ENCODE results near the gene GPR25.

Gene GPR25

GRCh38 chr1:200899015-200899386 is 26.2 kb downstream of the GPR25 start:
- no peak overlapping the region for H3K4me3 ChIP-seq (ENCODE audit: low read depth, low read length)
- ChIA-PET POLR2A (no interaction called here), CTCF (no interaction called here)
- no peak overlapping the region for H3K27ac ChIP-seq (ENCODE audit: extremely low read depth, low read depth, low read length)
- peaks cover 4% of the 10 kb centered on the region; the same call in 1 of the 2 replicates for H3K4me1 ChIP-seq (ENCODE audit: control insufficient read depth, insufficient read depth, low read length)
- H3K9me3 ChIP-seq (ENCODE audit: control insufficient read depth, insufficient read depth, low read depth, low read length): no peaks in the 10 kb centered on the region
- H3K36me3 ChIP-seq (ENCODE audit: control insufficient read depth in 2 of 2, insufficient read depth in 1 of 2, low read length in 2 of 2): peaks cover 0 to 41% of the 10 kb centered on the region in 2 experiments; a peak in 1 of 3 replicates
- TF ChIP-seq, protein P1, sequence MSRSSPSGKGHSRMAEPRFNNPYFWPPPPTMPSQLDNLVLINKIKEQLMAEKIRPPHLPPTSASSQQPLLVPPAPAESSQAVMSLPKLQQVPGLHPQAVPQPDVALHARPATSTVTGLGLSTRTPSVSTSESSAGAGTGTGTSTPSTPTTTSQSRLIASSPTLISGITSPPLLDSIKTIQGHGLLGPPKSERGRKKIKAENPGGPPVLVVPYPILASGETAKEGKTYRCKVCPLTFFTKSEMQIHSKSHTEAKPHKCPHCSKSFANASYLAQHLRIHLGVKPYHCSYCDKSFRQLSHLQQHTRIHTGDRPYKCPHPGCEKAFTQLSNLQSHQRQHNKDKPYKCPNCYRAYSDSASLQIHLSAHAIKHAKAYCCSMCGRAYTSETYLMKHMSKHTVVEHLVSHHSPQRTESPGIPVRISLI (tag by site-specific recombination; IDR thresholded peaks at IDR 0.05): no peak
- TF ChIP-seq ZNF133 (tag by site-specific recombination; IDR thresholded peaks at IDR 0.05): no peak

DNA sequence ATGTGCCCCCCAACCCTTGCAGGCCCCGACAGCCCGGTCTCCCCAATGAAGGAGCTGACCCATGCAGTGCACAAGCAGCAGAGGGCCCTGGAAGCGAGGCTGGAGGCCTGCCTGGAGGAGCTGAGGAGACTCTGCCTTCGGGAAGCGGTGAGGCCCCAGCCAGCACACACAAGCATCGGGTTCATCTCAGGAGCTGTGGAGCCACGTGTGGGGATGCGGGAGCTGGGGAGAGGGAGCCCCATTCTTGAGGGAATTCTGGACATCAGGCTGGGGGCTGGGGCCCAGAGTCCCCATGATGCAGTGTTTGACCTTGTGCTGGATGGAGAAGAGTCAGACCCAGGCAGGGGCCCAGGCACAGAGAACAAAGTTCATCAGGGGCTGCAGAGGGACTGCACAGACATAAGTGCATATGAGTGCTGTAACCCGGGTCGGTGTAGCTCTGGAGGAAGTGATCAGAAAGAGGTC is 26.7 kb downstream of the GPR25 start:
- no peak overlapping the region for H3K4me3 ChIP-seq (ENCODE audit: low read depth, low read length)
- no peak overlapping the region for H3K27ac ChIP-seq (ENCODE audit: extremely low read depth, low read depth, low read length)
- TF ChIP-seq, protein P2, sequence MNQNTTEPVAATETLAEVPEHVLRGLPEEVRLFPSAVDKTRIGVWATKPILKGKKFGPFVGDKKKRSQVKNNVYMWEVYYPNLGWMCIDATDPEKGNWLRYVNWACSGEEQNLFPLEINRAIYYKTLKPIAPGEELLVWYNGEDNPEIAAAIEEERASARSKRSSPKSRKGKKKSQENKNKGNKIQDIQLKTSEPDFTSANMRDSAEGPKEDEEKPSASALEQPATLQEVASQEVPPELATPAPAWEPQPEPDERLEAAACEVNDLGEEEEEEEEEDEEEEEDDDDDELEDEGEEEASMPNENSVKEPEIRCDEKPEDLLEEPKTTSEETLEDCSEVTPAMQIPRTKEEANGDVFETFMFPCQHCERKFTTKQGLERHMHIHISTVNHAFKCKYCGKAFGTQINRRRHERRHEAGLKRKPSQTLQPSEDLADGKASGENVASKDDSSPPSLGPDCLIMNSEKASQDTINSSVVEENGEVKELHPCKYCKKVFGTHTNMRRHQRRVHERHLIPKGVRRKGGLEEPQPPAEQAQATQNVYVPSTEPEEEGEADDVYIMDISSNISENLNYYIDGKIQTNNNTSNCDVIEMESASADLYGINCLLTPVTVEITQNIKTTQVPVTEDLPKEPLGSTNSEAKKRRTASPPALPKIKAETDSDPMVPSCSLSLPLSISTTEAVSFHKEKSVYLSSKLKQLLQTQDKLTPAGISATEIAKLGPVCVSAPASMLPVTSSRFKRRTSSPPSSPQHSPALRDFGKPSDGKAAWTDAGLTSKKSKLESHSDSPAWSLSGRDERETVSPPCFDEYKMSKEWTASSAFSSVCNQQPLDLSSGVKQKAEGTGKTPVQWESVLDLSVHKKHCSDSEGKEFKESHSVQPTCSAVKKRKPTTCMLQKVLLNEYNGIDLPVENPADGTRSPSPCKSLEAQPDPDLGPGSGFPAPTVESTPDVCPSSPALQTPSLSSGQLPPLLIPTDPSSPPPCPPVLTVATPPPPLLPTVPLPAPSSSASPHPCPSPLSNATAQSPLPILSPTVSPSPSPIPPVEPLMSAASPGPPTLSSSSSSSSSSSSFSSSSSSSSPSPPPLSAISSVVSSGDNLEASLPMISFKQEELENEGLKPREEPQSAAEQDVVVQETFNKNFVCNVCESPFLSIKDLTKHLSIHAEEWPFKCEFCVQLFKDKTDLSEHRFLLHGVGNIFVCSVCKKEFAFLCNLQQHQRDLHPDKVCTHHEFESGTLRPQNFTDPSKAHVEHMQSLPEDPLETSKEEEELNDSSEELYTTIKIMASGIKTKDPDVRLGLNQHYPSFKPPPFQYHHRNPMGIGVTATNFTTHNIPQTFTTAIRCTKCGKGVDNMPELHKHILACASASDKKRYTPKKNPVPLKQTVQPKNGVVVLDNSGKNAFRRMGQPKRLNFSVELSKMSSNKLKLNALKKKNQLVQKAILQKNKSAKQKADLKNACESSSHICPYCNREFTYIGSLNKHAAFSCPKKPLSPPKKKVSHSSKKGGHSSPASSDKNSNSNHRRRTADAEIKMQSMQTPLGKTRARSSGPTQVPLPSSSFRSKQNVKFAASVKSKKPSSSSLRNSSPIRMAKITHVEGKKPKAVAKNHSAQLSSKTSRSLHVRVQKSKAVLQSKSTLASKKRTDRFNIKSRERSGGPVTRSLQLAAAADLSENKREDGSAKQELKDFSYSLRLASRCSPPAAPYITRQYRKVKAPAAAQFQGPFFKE (tag by site-specific recombination; IDR thresholded peaks at IDR 0.05; ENCODE audit: borderline replicate concordance): no peak
- no peak for TF ChIP-seq ZNF792 (tag by site-specific recombination; IDR thresholded peaks at IDR 0.05)
- TF ChIP-seq FEZF1 (tag by site-specific recombination; IDR thresholded peaks at IDR 0.05): no peak
- TF ChIP-seq ZNF626 (tag by site-specific recombination; IDR thresholded peaks at IDR 0.05): no peak
- TF ChIP-seq BCL11B (tag by site-specific recombination; IDR thresholded peaks at IDR 0.05; ENCODE audit: low read depth): no peak
- TF ChIP-seq, protein P3, sequence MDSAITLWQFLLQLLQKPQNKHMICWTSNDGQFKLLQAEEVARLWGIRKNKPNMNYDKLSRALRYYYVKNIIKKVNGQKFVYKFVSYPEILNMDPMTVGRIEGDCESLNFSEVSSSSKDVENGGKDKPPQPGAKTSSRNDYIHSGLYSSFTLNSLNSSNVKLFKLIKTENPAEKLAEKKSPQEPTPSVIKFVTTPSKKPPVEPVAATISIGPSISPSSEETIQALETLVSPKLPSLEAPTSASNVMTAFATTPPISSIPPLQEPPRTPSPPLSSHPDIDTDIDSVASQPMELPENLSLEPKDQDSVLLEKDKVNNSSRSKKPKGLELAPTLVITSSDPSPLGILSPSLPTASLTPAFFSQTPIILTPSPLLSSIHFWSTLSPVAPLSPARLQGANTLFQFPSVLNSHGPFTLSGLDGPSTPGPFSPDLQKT (IDR thresholded peaks at IDR 0.05; ENCODE audit: borderline replicate concordance, low read depth, low read length): no peak
- TF ChIP-seq ZNF133 (tag by site-specific recombination; IDR thresholded peaks at IDR 0.05): no peak
- TF ChIP-seq ZSCAN23 (tag by site-specific recombination; IDR thresholded peaks at IDR 0.05): no peak
- TF ChIP-seq, protein P4, sequence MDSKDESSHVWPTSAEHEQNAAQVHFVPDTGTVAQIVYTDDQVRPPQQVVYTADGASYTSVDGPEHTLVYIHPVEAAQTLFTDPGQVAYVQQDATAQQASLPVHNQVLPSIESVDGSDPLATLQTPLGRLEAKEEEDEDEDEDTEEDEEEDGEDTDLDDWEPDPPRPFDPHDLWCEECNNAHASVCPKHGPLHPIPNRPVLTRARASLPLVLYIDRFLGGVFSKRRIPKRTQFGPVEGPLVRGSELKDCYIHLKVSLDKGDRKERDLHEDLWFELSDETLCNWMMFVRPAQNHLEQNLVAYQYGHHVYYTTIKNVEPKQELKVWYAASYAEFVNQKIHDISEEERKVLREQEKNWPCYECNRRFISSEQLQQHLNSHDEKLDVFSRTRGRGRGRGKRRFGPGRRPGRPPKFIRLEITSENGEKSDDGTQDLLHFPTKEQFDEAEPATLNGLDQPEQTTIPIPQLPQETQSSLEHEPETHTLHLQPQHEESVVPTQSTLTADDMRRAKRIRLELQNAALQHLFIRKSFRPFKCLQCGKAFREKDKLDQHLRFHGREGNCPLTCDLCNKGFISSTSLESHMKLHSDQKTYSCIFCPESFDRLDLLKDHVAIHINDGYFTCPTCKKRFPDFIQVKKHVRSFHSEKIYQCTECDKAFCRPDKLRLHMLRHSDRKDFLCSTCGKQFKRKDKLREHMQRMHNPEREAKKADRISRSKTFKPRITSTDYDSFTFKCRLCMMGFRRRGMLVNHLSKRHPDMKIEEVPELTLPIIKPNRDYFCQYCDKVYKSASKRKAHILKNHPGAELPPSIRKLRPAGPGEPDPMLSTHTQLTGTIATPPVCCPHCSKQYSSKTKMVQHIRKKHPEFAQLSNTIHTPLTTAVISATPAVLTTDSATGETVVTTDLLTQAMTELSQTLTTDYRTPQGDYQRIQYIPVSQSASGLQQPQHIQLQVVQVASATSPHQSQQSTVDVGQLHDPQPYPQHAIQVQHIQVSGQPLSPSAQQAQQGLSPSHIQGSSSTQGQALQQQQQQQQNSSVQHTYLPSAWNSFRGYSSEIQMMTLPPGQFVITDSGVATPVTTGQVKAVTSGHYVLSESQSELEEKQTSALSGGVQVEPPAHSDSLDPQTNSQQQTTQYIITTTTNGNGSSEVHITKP (tag by site-specific recombination; IDR thresholded peaks at IDR 0.05): no peak
- no peak for TF ChIP-seq ZNF10 (tag by site-specific recombination; IDR thresholded peaks at IDR 0.05)
- no peak for TF ChIP-seq ZNF571 (tag by site-specific recombination; IDR thresholded peaks at IDR 0.05)
- no peak for TF ChIP-seq GLIS1 (tag by site-specific recombination; IDR thresholded peaks at IDR 0.05)
- TF ChIP-seq ZNF335 (tag by site-specific recombination; conservative IDR thresholded peaks at IDR 0.05): no peak
- TF ChIP-seq ZNF791 (tag by site-specific recombination; IDR thresholded peaks at IDR 0.05): no peak
- TF ChIP-seq, protein P5, sequence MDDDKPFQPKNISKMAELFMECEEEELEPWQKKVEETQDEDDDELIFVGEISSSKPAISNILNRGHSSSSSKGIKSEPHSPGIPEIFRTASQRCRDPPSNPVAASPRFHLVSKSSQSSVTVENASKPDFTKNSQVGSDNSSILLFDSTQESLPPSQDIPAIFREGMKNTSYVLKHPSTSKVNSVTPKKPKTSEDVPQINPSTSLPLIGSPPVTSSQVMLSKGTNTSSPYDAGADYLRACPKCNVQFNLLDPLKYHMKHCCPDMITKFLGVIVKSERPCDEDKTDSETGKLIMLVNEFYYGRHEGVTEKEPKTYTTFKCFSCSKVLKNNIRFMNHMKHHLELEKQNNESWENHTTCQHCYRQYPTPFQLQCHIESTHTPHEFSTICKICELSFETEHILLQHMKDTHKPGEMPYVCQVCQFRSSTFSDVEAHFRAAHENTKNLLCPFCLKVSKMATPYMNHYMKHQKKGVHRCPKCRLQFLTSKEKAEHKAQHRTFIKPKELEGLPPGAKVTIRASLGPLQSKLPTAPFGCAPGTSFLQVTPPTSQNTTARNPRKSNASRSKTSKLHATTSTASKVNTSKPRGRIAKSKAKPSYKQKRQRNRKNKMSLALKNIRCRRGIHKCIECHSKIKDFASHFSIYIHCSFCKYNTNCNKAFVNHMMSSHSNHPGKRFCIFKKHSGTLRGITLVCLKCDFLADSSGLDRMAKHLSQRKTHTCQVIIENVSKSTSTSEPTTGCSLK (tag by site-specific recombination; IDR thresholded peaks at IDR 0.05): no peak
- TF ChIP-seq, protein P6, sequence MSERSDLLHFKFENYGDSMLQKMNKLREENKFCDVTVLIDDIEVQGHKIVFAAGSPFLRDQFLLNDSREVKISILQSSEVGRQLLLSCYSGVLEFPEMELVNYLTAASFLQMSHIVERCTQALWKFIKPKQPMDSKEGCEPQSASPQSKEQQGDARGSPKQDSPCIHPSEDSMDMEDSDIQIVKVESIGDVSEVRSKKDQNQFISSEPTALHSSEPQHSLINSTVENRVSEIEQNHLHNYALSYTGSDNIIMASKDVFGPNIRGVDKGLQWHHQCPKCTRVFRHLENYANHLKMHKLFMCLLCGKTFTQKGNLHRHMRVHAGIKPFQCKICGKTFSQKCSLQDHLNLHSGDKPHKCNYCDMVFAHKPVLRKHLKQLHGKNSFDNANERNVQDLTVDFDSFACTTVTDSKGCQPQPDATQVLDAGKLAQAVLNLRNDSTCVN (tag by site-specific recombination; optimal IDR thresholded peaks at IDR 0.05): no peak
- H3K4me1 ChIP-seq (ENCODE audit: control insufficient read depth, insufficient read depth, low read length): peaks cover 4% of the 10 kb centered on the region; the same call in 1 of the 2 replicates
- POLR2A ChIA-PET: no interaction called here
- H3K9me3 ChIP-seq (ENCODE audit: control insufficient read depth, insufficient read depth, low read depth, low read length): no peaks in the 10 kb centered on the region
- CTCF ChIA-PET: no interaction called here
- H3K36me3 ChIP-seq (ENCODE audit: control insufficient read depth in 2 of 2, insufficient read depth in 1 of 2, low read length in 2 of 2): peaks cover 0 to 41% of the 10 kb centered on the region in 2 experiments; a peak in 1 of 3 replicates
